Lung (tissue), 12 donors: ENCODE measurements around the gene SURF4. TPM values are rescaled to one million over a fixed set of nuclear protein-coding genes. Genes with fewer than 3 reads are reported as not detected.

ENCODE experiments used
- ATAC-seq: fragments of 200-7000 bp; cut with Tn5 transposase; one replicate; pipeline ENCODE4 v1.9.1; 2020; ENCODE audit warnings: moderate number of reproducible peaks; ENCODE audit not compliant: insufficient read depth, low FRiP score
- DNase-seq, 3 donors: peaks; one replicate each; pipeline ENCODE4 v3.0.0-alpha.2; 2013 to 2017
- H3K27ac ChIP-seq, 2 donors: one replicate each; pipeline ENCODE4 v1.5.1; 2013; ENCODE audit warnings: mild to moderate bottlenecking in 2 of 2, moderate library complexity in 2 of 2, control low read depth in 1 of 2, inconsistent platforms in 1 of 2, low read depth in 1 of 2, low read length in 1 of 2
- H3K27me3 ChIP-seq, 3 donors: one replicate each; pipeline ENCODE4 v1.5.1; 2013; ENCODE audit warnings: low read length in 2 of 3; ENCODE audit not compliant: control insufficient read depth in 3 of 3, insufficient read depth in 3 of 3
- H3K36me3 ChIP-seq, 4 donors: one replicate each; pipeline ENCODE4 v1.5.1; 2013; ENCODE audit warnings: low read length in 4 of 4, mild to moderate bottlenecking in 1 of 4, moderate library complexity in 1 of 4; ENCODE audit not compliant: control insufficient read depth in 4 of 4, insufficient read depth in 4 of 4
- H3K4me1 ChIP-seq, 5 donors: one replicate each; pipeline ENCODE4 v1.5.1; 2013; ENCODE audit warnings: low read length in 5 of 5, mild to moderate bottlenecking in 2 of 5, moderate library complexity in 1 of 5; ENCODE audit not compliant: control insufficient read depth in 5 of 5, insufficient read depth in 5 of 5
- H3K4me3 ChIP-seq: one replicate; pipeline ENCODE4 v1.5.1; 2013; ENCODE audit warnings: mild to moderate bottlenecking, control low read depth, moderate library complexity
- H3K9ac ChIP-seq, 2 donors: one replicate each; pipeline ENCODE4 v1.5.1; 2013; ENCODE audit warnings: low read length in 2 of 2, control low read depth in 1 of 2; ENCODE audit not compliant: insufficient read depth in 1 of 2
- H3K9me3 ChIP-seq, 4 donors: one replicate each; pipeline ENCODE4 v1.5.1; 2013; ENCODE audit warnings: low read length in 3 of 4, mild to moderate bottlenecking in 1 of 4, moderate library complexity in 1 of 4; ENCODE audit not compliant: control insufficient read depth in 4 of 4, insufficient read depth in 3 of 4
- WGBS, 2 donors: extraction: QIAGEN DNeasy Blood & Tissue Kit; methylation state at CpG; one replicate each; pipeline ENCODE4 v1.1.7; 2013; 5-methylcytosine and 5-hydroxymethylcytosine counted together
- polyA plus RNA-seq, 2 donors: library from polyadenylated mRNA; stranded (reverse); fragments of 200-250 nt; gene quantifications; one replicate each; pipeline ENCODE4 v1.2.1, GENCODE V29; 2013
- total RNA-seq, 2 donors: library from RNA; depleted of rRNA in 1 of 2; stranded (reverse); fragments of >200 nt in 1 of 2; gene quantifications; one replicate each; pipeline ENCODE4 v1.2.1, GENCODE V29; 2014 to 2021
- TF ChIP-seq, protein P1 (sequence below): IDR thresholded peaks from 2 replicates; pipeline ENCODE4 v1.5.1; 2012; ENCODE audit warnings: mild to moderate bottlenecking; ENCODE audit errors: control extremely low read depth, extremely low read depth
- donor health status: control.
- donor health status: control.
- donor health status: Bipolar disorder and iron deficiency.
- donor health status: healthy.
- donor health status: DM: yes; HTN: yes; CAD: no.

The SURF4 gene
- total and polyA plus RNA-seq, 4 donors, result 87.4 to 222 (median 174) TPM

DNA sequence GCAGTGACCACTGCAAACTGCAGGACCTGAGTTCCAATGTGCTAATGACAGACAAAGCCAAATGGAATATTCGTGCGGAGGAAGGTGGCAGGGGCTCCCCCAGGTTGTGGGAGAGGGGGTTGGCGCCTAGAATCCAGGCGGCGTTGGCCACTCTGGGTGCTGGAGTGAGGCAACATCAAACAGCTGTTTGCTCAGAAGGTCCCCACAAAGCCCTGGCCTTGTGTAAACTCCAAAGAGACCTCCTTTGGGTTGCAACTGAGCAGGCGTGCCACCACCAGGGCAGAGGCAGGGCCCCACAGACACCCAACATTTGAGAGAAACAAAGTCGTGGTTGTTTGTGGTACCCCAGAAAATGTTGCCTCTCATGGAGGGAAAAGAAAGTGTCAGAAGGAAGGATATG, 14.9 kb upstream of the SURF4 start:
- Histone ChIP-seq H3K4me1 (no peaks in the 10 kb centered on the region), H3K27ac (no peak overlapping the region), H3K4me3 (no peak overlapping the region), H3K36me3 (no peaks in the 10 kb centered on the region), H3K9ac (no peak overlapping the region), H3K9me3 (no peaks in the 10 kb centered on the region), H3K27me3 (peaks cover 0 to 4% (median 0%) of the 10 kb centered on the region in 3 donors)
- TF ChIP-seq, protein P1, sequence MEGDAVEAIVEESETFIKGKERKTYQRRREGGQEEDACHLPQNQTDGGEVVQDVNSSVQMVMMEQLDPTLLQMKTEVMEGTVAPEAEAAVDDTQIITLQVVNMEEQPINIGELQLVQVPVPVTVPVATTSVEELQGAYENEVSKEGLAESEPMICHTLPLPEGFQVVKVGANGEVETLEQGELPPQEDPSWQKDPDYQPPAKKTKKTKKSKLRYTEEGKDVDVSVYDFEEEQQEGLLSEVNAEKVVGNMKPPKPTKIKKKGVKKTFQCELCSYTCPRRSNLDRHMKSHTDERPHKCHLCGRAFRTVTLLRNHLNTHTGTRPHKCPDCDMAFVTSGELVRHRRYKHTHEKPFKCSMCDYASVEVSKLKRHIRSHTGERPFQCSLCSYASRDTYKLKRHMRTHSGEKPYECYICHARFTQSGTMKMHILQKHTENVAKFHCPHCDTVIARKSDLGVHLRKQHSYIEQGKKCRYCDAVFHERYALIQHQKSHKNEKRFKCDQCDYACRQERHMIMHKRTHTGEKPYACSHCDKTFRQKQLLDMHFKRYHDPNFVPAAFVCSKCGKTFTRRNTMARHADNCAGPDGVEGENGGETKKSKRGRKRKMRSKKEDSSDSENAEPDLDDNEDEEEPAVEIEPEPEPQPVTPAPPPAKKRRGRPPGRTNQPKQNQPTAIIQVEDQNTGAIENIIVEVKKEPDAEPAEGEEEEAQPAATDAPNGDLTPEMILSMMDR, result no peak
- no peak for ATAC-seq
- WGBS, 2 donors, result 79 to 80% methylated on average over 7 of the region's 7 CpGs
- DNase-seq, result no peak

- ATAC-seq, result no peak
- Histone ChIP-seq H3K36me3 (no peaks in the 10 kb centered on the region), H3K4me3 (no peak overlapping the region), H3K9me3 (no peaks in the 10 kb centered on the region), H3K27me3 (peaks cover 0 to 4% (median 0%) of the 10 kb centered on the region in 3 donors), H3K4me1 (no peaks in the 10 kb centered on the region), H3K9ac (no peak overlapping the region), H3K27ac (no peak overlapping the region)
- WGBS, 2 donors, result 87% methylated on average over 13 of the region's 13 CpGs
- TF ChIP-seq, protein P1, result no peak
- no peak for DNase-seq
Measured at GRCh38 chr9:133389562-133389961, 13.7 kb upstream of the SURF4 start.

DNA sequence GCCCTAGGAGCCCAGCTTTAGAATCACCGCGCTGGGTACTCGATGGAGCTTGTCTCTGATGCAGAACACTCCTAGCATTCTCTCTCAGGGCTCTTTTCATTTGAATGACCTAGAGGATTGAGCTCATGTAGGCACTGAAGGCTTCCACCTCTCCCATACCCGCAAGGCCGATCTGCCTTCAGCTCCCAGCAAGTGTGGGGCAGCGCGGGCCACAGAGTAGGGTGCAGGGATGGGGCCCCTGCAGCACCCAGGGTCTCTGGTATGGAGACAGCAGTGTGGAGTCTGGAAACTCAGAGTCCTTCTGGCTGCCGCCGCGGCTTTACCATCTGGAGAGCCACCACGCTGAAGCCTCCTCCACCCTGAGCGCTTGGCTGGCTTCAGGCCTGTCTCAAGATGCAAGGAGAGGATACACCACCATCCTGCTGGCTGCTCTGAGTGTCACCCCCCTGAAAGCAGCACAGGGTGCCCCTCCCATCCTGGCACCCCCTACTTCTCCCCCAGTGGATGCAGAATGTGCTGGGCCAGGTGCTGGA, 13.2 kb upstream of the SURF4 start:
- WGBS, 2 donors, result 98 to 99% methylated on average over 12 of the region's 12 CpGs
- TF ChIP-seq, protein P1, result no peak
- DNase-seq (no peak), ATAC-seq (no peak)
- no peak overlapping the region for H3K27ac ChIP-seq
- no peak overlapping the region for H3K9ac ChIP-seq
- no peak overlapping the region for H3K4me3 ChIP-seq
- H3K9me3 ChIP-seq, result no peaks in the 10 kb centered on the region
- no peaks in the 10 kb centered on the region for H3K4me1 ChIP-seq
- no peaks in the 10 kb centered on the region for H3K36me3 ChIP-seq
- H3K27me3 ChIP-seq, result peaks cover 0 to 1% (median 0%) of the 10 kb centered on the region in 3 donors

- WGBS, 2 donors, result 81 to 89% methylated on average over 9 of the region's 9 CpGs
- H3K9ac ChIP-seq, result no peak overlapping the region
- TF ChIP-seq, protein P1, result no peak
- H3K27me3 ChIP-seq, result no peaks in the 10 kb centered on the region
- no peaks in the 10 kb centered on the region for H3K4me1 ChIP-seq
- no peak overlapping the region for H3K27ac ChIP-seq
- ATAC-seq, result no peak
- no peaks in the 10 kb centered on the region for H3K9me3 ChIP-seq
- no peak for DNase-seq
- no peak overlapping the region for H3K4me3 ChIP-seq
- H3K36me3 ChIP-seq, result no peaks in the 10 kb centered on the region
Measured at GRCh38 chr9:133387680-133388079, 11.8 kb upstream of the SURF4 start.
